ENCODE data around the gene ZNF503. TPM values are rescaled to one million over a fixed set of nuclear protein-coding genes. Genes with fewer than 3 reads are reported as not detected.

Gene ZNF503
- total RNA-seq, 4 donors from 2014 or later: 9.9 to 15.9 (median 12.0) TPM

DNA sequence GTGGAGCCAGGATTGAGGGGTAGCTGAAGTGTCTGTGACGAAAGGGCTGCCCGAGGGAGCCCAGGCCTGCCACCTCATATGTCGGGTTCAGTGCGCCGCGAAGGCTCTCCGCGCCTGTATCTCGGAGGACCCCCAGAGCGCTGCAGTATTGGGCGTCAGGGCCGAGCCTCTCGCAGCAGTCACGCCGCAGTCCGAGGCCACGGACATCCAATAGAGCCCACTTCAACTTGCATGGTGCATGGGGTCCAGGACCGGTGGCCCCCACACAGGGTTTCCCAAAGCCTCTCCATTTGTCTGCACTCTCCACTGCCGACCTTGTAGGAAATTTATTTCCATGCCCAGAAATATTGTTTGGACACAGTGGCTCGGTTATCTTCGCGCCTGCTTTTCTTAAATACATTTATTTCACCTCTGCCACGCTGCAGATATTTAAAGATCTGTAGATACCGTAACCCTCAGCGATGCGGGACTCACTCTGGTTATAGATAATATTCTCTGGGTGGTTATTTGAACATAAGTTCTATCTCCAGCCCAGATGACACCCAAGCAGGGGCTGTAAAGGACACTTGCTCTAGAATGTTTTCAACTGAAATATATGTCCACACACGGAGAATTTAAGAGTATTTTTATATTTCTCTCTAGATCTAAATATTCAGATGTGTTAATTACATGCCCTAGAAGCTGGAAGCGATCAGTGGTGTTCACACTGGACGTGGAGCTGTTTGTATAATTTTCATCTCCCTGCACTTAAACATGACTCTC lies 5.1 kb upstream of the ZNF503 start:
- Histone ChIP-seq H3K27ac (peak overlapping the region in 3 of 4 donors; percentile 93 to 97 (median 97)), H3K4me1 (peaks cover 0 to 45% (median 6%) of the 10 kb centered on the region in 4 donors), H3K36me3 (no peaks in the 10 kb centered on the region), H3K9me3 (no peaks in the 10 kb centered on the region), H3K4me3 (peak overlapping the region in 1 of 4 donors; percentile 57), H3K27me3 (peaks cover 0 to 4% of the 10 kb centered on the region in 2 donors)
- DNase-seq (ENCODE audit: low spot score in 2 of 2): no peak
- TF ChIP-seq, protein P1, sequence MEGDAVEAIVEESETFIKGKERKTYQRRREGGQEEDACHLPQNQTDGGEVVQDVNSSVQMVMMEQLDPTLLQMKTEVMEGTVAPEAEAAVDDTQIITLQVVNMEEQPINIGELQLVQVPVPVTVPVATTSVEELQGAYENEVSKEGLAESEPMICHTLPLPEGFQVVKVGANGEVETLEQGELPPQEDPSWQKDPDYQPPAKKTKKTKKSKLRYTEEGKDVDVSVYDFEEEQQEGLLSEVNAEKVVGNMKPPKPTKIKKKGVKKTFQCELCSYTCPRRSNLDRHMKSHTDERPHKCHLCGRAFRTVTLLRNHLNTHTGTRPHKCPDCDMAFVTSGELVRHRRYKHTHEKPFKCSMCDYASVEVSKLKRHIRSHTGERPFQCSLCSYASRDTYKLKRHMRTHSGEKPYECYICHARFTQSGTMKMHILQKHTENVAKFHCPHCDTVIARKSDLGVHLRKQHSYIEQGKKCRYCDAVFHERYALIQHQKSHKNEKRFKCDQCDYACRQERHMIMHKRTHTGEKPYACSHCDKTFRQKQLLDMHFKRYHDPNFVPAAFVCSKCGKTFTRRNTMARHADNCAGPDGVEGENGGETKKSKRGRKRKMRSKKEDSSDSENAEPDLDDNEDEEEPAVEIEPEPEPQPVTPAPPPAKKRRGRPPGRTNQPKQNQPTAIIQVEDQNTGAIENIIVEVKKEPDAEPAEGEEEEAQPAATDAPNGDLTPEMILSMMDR (IDR thresholded peaks at IDR 0.05): no peak
- no peak for TF ChIP-seq EP300 (IDR thresholded peaks at IDR 0.05)
- no peak for TF ChIP-seq POLR2A (IDR thresholded peaks at IDR 0.05)
- 95% methylated on average over 23 to 29 of the region's 29 CpGs for WGBS, 2 donors

DNA sequence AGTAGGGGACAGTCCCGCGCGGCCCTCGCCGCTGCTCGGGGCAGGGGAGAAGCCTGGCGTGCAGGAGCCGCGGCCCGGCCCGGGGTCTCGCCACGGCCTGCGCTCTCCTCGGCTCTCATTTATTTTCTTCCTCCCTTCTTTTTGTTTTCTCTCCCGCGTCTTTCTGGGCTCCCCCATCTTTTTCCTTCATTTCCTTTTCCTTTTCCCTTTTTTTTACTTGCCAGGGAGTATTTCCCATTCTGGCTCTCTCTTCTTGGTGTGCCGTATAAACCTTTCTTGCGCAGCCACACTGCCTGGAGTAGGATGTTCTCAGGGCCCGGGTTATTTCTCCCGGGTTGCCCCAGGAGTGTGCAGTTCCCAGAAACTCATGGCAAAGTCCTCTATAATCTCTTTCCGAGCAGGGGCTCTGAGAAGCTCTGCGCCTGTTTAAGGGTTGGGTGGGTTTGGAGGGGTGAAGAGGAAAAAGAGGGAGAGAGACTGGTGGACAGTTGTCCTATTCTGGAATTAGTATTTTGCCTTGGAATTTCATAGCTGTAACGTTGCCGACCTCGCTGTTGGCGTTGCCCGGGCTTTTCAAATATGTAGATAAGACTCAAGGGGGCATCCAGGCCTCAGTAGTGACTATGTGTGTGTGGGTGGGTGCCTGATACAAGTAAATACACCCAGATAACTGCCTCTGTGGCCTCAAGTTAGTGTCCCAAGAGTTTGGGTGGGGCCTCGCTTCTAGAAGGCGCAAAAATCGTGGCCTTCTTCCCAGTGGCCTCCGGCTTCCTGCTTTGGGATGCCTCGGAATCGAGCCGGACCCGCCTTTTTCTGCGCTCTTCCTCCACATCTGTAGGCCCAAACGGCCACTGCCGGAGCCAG lies 4.3 kb upstream of the ZNF503 start:
- DNase-seq (ENCODE audit: low spot score in 2 of 2): no peak
- peaks cover 0 to 45% (median 6%) of the 10 kb centered on the region in 4 donors for H3K4me1 ChIP-seq
- no peaks in the 10 kb centered on the region for H3K9me3 ChIP-seq
- H3K27me3 ChIP-seq: peaks cover 0 to 4% of the 10 kb centered on the region in 2 donors
- H3K4me3 ChIP-seq: peak overlapping the region; percentile 75 to 95 (median 88)
- peak overlapping the region; percentile 90 to 97 (median 95) for H3K27ac ChIP-seq
- WGBS, 2 donors: 63 to 68% methylated on average over 39 of the region's 39 CpGs
- no peaks in the 10 kb centered on the region for H3K36me3 ChIP-seq
- TF ChIP-seq EP300 (IDR thresholded peaks at IDR 0.05) (no peak), POLR2A (IDR thresholded peaks at IDR 0.05) (no peak)
- TF ChIP-seq, protein P1 (IDR thresholded peaks at IDR 0.05): no peak

DNA sequence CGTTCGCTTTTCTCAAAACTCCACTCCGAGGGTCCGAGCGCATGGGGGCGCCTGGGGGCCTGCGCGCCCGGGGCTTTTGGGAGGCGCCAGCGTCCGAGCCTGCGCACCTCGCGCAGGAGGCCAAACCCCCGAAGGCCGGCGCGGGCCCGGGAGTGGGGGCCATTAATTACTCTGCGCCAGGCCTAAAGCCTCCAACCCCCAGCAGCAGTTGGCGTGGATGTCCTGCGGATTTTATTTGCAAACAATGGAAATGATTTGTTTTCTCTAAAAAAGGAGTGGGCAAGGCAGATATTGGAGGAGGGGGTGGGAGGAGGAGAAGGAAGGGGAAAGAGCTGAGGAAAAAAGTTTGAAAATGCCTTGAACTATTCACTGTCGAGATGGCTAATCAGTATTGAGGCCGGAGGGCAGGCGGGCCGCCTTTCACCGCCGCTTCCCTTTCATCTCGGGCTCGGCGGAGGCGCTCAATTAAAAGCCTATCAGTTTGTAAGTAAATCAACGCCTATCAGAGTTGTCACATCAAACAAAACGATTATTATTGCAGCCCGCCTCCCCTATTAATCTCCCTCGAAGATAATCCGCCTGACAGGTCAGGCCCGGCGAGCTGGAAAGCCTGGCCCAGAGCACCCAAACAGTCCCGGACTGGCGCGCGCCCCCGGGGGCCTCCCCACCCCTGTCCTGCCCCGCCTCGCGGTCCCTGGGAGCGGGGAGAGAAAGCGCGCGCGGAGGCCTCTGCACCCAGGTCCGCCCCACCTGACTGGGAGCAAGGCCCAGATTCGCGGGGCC lies 3.4 kb upstream of the ZNF503 start:
- no peaks in the 10 kb centered on the region for H3K9me3 ChIP-seq
- H3K4me3 ChIP-seq: peak overlapping the region; percentile 75 to 95 (median 88)
- 30 to 39% methylated on average over 40 to 56 of the region's 56 CpGs for WGBS, 2 donors
- TF ChIP-seq POLR2A (IDR thresholded peaks at IDR 0.05) (no peak), EP300 (IDR thresholded peaks at IDR 0.05) (no peak)
- TF ChIP-seq, protein P1 (IDR thresholded peaks at IDR 0.05): no peak
- H3K27ac ChIP-seq: peak overlapping the region; percentile 90 to 97 (median 95)
- no peak for DNase-seq (ENCODE audit: low spot score in 2 of 2)
- peaks cover 0 to 4% of the 10 kb centered on the region in 2 donors for H3K27me3 ChIP-seq
- H3K36me3 ChIP-seq: no peaks in the 10 kb centered on the region
- peaks cover 0 to 40% (median 6%) of the 10 kb centered on the region in 4 donors for H3K4me1 ChIP-seq

DNA sequence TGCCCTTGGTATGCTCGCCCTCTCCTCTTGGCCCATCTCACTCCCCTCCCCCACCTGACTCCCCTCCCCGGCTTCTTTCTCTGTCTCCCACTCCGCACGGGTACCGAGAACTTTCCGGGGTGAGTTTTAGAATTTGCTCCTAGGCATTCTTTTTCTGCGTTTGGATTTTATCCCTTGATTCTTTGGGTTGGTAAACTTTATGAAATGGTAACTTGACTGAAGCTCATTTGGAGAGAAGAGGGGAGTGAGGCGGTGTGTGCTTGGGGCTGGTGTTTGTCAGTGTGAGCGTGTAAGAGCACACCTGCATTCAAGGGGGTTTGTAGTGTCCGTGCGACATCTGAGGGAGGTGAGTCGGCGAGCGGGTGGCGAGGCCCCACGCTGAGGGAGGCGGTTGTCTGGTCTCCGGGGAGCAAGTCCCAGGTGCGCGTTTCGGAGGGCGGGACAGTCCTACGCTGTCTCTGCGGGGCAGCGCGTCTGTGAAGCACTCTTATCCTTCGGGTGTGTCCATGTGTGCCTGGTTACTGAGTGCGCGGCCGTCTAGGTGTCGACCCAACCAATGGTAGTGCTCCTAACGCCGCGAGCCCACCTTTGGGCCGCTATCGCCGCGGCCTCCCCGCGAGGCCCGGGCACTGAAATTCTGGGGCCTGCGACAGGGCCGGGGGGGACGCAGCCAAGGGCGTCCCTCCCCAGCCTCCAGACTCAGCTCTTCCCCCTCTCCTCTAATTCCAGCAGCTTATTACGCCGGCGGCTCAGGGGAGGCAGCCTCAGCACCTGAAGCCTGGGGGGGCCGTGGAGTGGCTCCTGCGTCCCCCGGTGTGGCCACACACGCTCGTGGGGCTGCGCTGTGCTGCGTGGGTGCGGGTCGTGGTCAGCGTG lies 2.6 kb upstream of the ZNF503 start:
- peaks cover 0 to 41% (median 6%) of the 10 kb centered on the region in 4 donors for H3K4me1 ChIP-seq
- peak overlapping the region; percentile 75 to 95 (median 88) for H3K4me3 ChIP-seq
- H3K27ac ChIP-seq: peak overlapping the region; percentile 90 to 97 (median 95)
- H3K9me3 ChIP-seq: no peaks in the 10 kb centered on the region
- DNase-seq (ENCODE audit: low spot score in 2 of 2): no peak
- H3K27me3 ChIP-seq: peaks cover 0 to 4% of the 10 kb centered on the region in 2 donors
- 4 to 15% methylated on average over 31 to 58 of the region's 58 CpGs for WGBS, 2 donors
- TF ChIP-seq, protein P1 (IDR thresholded peaks at IDR 0.05): no peak
- H3K36me3 ChIP-seq: peaks cover 0 to 6% (median 0%) of the 10 kb centered on the region in 3 donors
